Stimulated activated CD4-positive, alpha-beta T cell treated with anti-CD3 and anti-CD28 coated beads, TNF-alpha, amount 100 ng/mL, for 48 hours (primary cell): ENCODE results near the gene WRAP73.

Experiments
- DNase-seq, 3 donors: peaks; one replicate each; pipeline ENCODE4 v3.0.0-alpha.2; 2020; ENCODE audit warnings: low read depth in 3 of 3

WRAP73 gene

GRCh38 chr1:3681898-3682806 is 32.2 kb upstream of the WRAP73 start:
- no peak for DNase-seq

GRCh38 chr1:3681231-3681897 is 31.5 kb upstream of the WRAP73 start:
- DNase-seq: no peak

GRCh38 chr1:3680488-3681230 is 30.8 kb upstream of the WRAP73 start:
- no peak for DNase-seq

GRCh38 chr1:3679799-3680453 is 30.0 kb upstream of the WRAP73 start:
- no peak for DNase-seq

- DNase-seq: no peak
These were observed 29.2 kb upstream of the WRAP73 start for GRCh38 chr1:3679098-3679555.

- no peak for DNase-seq
These were observed 28.6 kb upstream of the WRAP73 start for GRCh38 chr1:3678361-3679097.

GRCh38 chr1:3677484-3677883 is 27.6 kb upstream of the WRAP73 start:
- DNase-seq: no peak

- no peak for DNase-seq
These were observed 26.9 kb upstream of the WRAP73 start for GRCh38 chr1:3676581-3677470.

GRCh38 chr1:3675436-3675835 is 25.5 kb upstream of the WRAP73 start:
- DNase-seq: no peak

GRCh38 chr1:3674100-3675094 is 24.5 kb upstream of the WRAP73 start:
- no peak for DNase-seq

- DNase-seq: no peak
These were observed 23.6 kb upstream of the WRAP73 start for GRCh38 chr1:3673381-3674099.

GRCh38 chr1:3672971-3673361 is 23.1 kb upstream of the WRAP73 start:
- DNase-seq: no peak

- DNase-seq: no peak
These were observed 22.5 kb upstream of the WRAP73 start for GRCh38 chr1:3672231-3672970.

GRCh38 chr1:3671371-3672180 is 21.7 kb upstream of the WRAP73 start:
- no peak for DNase-seq

- no peak for DNase-seq
These were observed 20.9 kb upstream of the WRAP73 start for GRCh38 chr1:3670823-3671265.

GRCh38 chr1:3669971-3670431 is 20.1 kb upstream of the WRAP73 start:
- no peak for DNase-seq
